Calu3 (cell line): ENCODE data around the gene NLGN1. TPM values are rescaled to one million over a fixed set of nuclear protein-coding genes. Genes with fewer than 3 reads are reported as not detected.

Experiments used
- BruUV-seq: library from RNA; stranded (reverse); fragments of 400-500 nt; replicated peaks from 2 replicates; lab custom pipeline; 2021; lab: Mats Ljungman, UMichigan
- CTCF ChIA-PET: fragments of 300-600 bp; sonication (Branson Sonifier 250); formaldehyde crosslinking; loops from one replicate; lab custom pipeline; 2022; ENCODE audit warnings: antibody characterized with exemption; lab: Charles Lee
- DNase-seq: peaks from one replicate; pipeline ENCODE4 v3.0.0; 2022
- H3K27ac Mint-ChIP-seq: one replicate; pipeline ENCODE4 v1.8.0; 2022; ENCODE audit warnings: mixed read lengths; ENCODE audit not compliant: unreplicated experiment
- H3K27me3 Mint-ChIP-seq: one replicate; pipeline ENCODE4 v1.8.0; 2022; ENCODE audit warnings: mixed read lengths; ENCODE audit not compliant: unreplicated experiment
- H3K36me3 Mint-ChIP-seq: one replicate; pipeline ENCODE4 v1.8.0; 2022; ENCODE audit warnings: mild to moderate bottlenecking, moderate library complexity, mixed read lengths; ENCODE audit not compliant: insufficient read depth, unreplicated experiment
- H3K4me1 Mint-ChIP-seq: one replicate; pipeline ENCODE4 v1.8.0; 2022; ENCODE audit warnings: mild to moderate bottlenecking, low read depth, mixed read lengths; ENCODE audit not compliant: unreplicated experiment
- H3K4me3 Mint-ChIP-seq: one replicate; pipeline ENCODE4 v1.8.0; 2022; ENCODE audit warnings: mild to moderate bottlenecking, low read depth, moderate library complexity, mixed read lengths; ENCODE audit not compliant: unreplicated experiment
- H3K9me3 Mint-ChIP-seq: one replicate; pipeline ENCODE4 v1.8.0; 2022; ENCODE audit warnings: low read depth, mixed read lengths; ENCODE audit not compliant: unreplicated experiment
- CTCF ChIP-seq: fragments of 200-600 bp; IDR thresholded peaks from one replicate; pipeline ENCODE4 v1.8.0; 2022; ENCODE audit warnings: antibody characterized with exemption; ENCODE audit not compliant: unreplicated experiment
- intact Hi-C: fragments of 100-400 bp; cut with micrococcal nuclease; formaldehyde crosslinking; loops from one replicate; pipeline ENCODE4 v1.10.0; 2022; ENCODE audit not compliant: unreplicated experiment
- total RNA-seq: library from RNA; stranded (reverse); gene quantifications from 2 replicates; pipeline ENCODE4 v1.2.3, GENCODE V29; 2022

The NLGN1 gene
- total RNA-seq, 1 experiment from 2014 or later: 2.6 TPM

DNA sequence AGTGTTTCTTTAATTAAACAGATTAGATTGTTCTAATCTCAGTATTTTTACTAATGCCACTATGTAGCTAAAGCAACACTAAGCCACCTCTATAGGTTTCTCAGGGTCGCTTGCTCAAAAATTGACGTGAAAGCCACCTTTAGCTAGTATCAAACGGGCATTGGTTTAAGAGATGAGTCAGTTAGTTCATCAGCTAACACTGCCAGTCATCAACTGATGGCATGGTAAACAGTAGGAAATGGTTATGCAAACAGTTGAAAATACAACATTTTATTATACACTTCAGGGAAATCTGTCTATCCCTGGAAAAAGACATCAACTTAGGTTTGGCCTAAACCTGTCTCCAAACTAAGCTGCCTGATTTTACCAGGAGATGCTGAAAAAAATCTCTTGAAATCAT lies 879.3 kb downstream of the NLGN1 start:
- intact Hi-C loops: no loop called here
- Mint-ChIP-seq H3K27me3 (no peaks in the 10 kb centered on the region), H3K36me3 (no peaks in the 10 kb centered on the region), H3K4me3 (no peak overlapping the region), H3K4me1 (no peaks in the 10 kb centered on the region), H3K9me3 (no peaks in the 10 kb centered on the region), H3K27ac (no peak overlapping the region)
- TF ChIP-seq CTCF: no peak
- BruUV-seq: no TSS peak
- no peak for DNase-seq
- CTCF ChIA-PET: interaction anchor here (0.5 kb wide), 1 partner anchor 404 kb away, joined by 3 read pairs; no protein-coding TSS in a partner anchor

- intact Hi-C loops: no loop called here
- no TSS peak for BruUV-seq
- Mint-ChIP-seq H3K27me3 (no peaks in the 10 kb centered on the region), H3K9me3 (no peaks in the 10 kb centered on the region), H3K4me1 (no peaks in the 10 kb centered on the region), H3K27ac (no peak overlapping the region), H3K4me3 (no peak overlapping the region), H3K36me3 (no peaks in the 10 kb centered on the region)
- no peak for DNase-seq
- TF ChIP-seq CTCF: no peak
- CTCF ChIA-PET: no interaction called here
Measured at GRCh38 chr3:174278094-174278493, 880.5 kb downstream of the NLGN1 start.

- no peak overlapping the region for H3K4me3 Mint-ChIP-seq
- H3K36me3 Mint-ChIP-seq: no peaks in the 10 kb centered on the region
- CTCF ChIA-PET: no interaction called here
- DNase-seq: no peak
- H3K4me1 Mint-ChIP-seq: no peaks in the 10 kb centered on the region
- intact Hi-C loops: no loop called here
- no peaks in the 10 kb centered on the region for H3K9me3 Mint-ChIP-seq
- no TSS peak for BruUV-seq
- no peaks in the 10 kb centered on the region for H3K27me3 Mint-ChIP-seq
- no peak overlapping the region for H3K27ac Mint-ChIP-seq
- no peak for TF ChIP-seq CTCF
Measured at GRCh38 chr3:174280186-174280585, 882.6 kb downstream of the NLGN1 start.

DNA sequence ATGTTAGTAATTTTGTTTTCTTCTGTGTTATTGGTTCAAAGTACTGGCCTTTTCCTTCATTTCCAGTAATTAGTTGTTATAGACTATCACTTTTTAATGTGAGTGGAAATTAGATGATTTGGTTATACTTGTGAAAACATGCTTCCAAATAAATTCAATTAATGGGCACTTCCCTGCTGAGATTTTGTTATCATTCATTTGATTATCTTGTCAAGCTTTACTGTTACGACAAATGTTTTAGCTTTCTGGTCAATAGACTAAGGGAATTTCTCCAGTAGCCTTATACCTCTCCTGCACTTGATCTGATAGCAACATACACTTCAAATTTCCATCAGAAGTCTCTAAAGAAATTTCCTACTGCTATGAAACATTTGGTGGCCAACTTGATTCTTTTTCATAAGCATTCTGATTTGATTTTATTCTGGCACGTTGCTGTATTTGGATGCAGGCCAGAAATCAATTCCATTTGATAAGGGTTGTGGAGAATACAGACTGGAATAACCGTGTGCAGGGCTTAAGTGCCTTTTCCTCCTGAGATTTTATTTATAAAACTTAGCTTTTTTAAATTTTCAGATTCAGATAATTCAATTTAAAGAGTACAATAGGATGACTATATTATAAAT lies 887.8 kb downstream of the NLGN1 start:
- TF ChIP-seq CTCF: no peak
- intact Hi-C loops: no loop called here
- Mint-ChIP-seq H3K9me3 (no peaks in the 10 kb centered on the region), H3K4me3 (no peak overlapping the region), H3K4me1 (no peaks in the 10 kb centered on the region), H3K27ac (no peak overlapping the region), H3K27me3 (no peaks in the 10 kb centered on the region), H3K36me3 (no peaks in the 10 kb centered on the region)
- CTCF ChIA-PET: interaction anchor here (0.6 to 1.0 kb wide), 3 partner anchors 156 to 947 kb away, joined by 3 to 4 read pairs (median 3); no protein-coding TSS in a partner anchor
- no TSS peak for BruUV-seq
- DNase-seq: no peak
